GM23248 (cell line): ENCODE results near the gene PKN2.

Source experiments
- EZH2 ChIP-seq: fragments of 200-600 bp; sonication (generic); IDR thresholded peaks from 2 replicates; pipeline ENCODE4 v1.6.1; 2018; ENCODE audit warnings: antibody characterized with exemption, mild to moderate bottlenecking; ENCODE audit not compliant: insufficient read depth, poor library complexity, severe bottlenecking
- EZH2phosphoT487 ChIP-seq: fragments of 200-600 bp; sonication (generic); IDR thresholded peaks from 2 replicates; pipeline ENCODE4 v1.6.1; 2018; ENCODE audit warnings: antibody characterized with exemption, moderate library complexity, mild to moderate bottlenecking, low read depth; ENCODE audit not compliant: insufficient read depth

- no peak for TF ChIP-seq EZH2
- no peak for TF ChIP-seq EZH2phosphoT487
These were observed 15.7 kb upstream of the PKN2 start for GRCh38 chr1:88668405-88668804.
